Esophagus squamous epithelium (tissue), 4 donors: ENCODE data around the gene ARPC2.

ENCODE experiments used
- CTCF ChIP-seq, 6 experiments: fragments of 450-650 bp in 4 of 6; fragments of 200-600 bp in 2 of 6; sonication (generic) in 2 of 6; IDR thresholded peaks; one replicate each; pipeline ENCODE4 v1.5.1; 2016 to 2019; ENCODE audit warnings: antibody characterized with exemption in 6 of 6, mild to moderate bottlenecking in 4 of 6, moderate library complexity in 4 of 6
- POLR2A ChIP-seq, 4 donors: fragments of 450-650 bp; IDR thresholded peaks; one replicate each; pipeline ENCODE4 v1.6.1; 2017; ENCODE audit warnings: antibody characterized with exemption in 4 of 4, mild to moderate bottlenecking in 4 of 4, moderate library complexity in 3 of 4

- TF ChIP-seq CTCF (IDR thresholded peaks at IDR 0.05) = no peak
- no peak for TF ChIP-seq POLR2A (IDR thresholded peaks at IDR 0.05)
Observed at GRCh38 chr2:218255446-218255845, 38.5 kb downstream of the ARPC2 start.
